Measurements from ENCODE around the gene NT5C3B. TPM values are rescaled to one million over a fixed set of nuclear protein-coding genes. Genes with fewer than 3 reads are reported as not detected.

Gene NT5C3B
- total RNA-seq, 6 donors from 2014 or later: 35.1 to 61.8 (median 37.5) TPM

- no peaks in the 10 kb centered on the region for H3K27me3 ChIP-seq
- no peaks in the 10 kb centered on the region for H3K9me3 ChIP-seq
- DNase-seq (peak; percentile 79 to 80), ATAC-seq (ENCODE audit: low FRiP score in 2 of 2) (peak; percentile 64 to 84)
- WGBS, 2 donors: 33 to 40% methylated on average over 12 to 22 of the region's 22 CpGs
- peaks cover 24 to 42% (median 28%) of the 10 kb centered on the region in 4 donors for H3K4me1 ChIP-seq
- peak overlapping the region; percentile 64 to 81 (median 77) for H3K27ac ChIP-seq
- TF ChIP-seq EP300 (IDR thresholded peaks at IDR 0.05): no peak
- no peak for TF ChIP-seq CTCF (IDR thresholded peaks at IDR 0.05)
- TF ChIP-seq POLR2A (IDR thresholded peaks at IDR 0.05): peak in 1 of 4 donors; percentile 11
- no peaks in the 10 kb centered on the region for H3K36me3 ChIP-seq
- H3K4me3 ChIP-seq: peak overlapping the region in 1 of 4 donors; percentile 18
Measured at GRCh38 chr17:41792845-41793783, 42.9 kb downstream of the NT5C3B start.

GRCh38 chr17:41787021-41787418 lies 49.0 kb downstream of the NT5C3B start:
- peaks cover 39 to 63% (median 50%) of the 10 kb centered on the region in 4 donors for H3K4me1 ChIP-seq

GRCh38 chr17:41786227-41787020 lies 49.6 kb downstream of the NT5C3B start, which contains the start of gene JUP:
Gene JUP, minus strand, starts transcription at chr17:41786711. Its CDS starts 14,857 bp downstream, at chr17:41771854.
- peaks cover 43 to 64% (median 54%) of the 10 kb centered on the region in 4 donors for H3K4me1 ChIP-seq
- peak; percentile 97 to 98 for ATAC-seq (ENCODE audit: low FRiP score in 2 of 2)
- 0 to 1% methylated on average over 19 to 49 of the region's 79 CpGs for WGBS, 2 donors
- no peaks in the 10 kb centered on the region for H3K9me3 ChIP-seq
- H3K27ac ChIP-seq: peak within 1 kb of the TSS; percentile 91 to 96 (median 92)
- peak; percentile 99 to 100 for DNase-seq
- no peaks in the 10 kb centered on the region for H3K27me3 ChIP-seq
- TF ChIP-seq CTCF (IDR thresholded peaks at IDR 0.05) (peak; percentile 70 to 93 (median 88)), EP300 (IDR thresholded peaks at IDR 0.05) (no peak), POLR2A (IDR thresholded peaks at IDR 0.05) (peak; percentile 35 to 99 (median 98)), POLR2AphosphoS5 (IDR thresholded peaks at IDR 0.05) (peak; percentile 92 to 97)
- H3K4me3 ChIP-seq: peak within 1 kb of the TSS; percentile 63 to 80 (median 70)
- H3K36me3 ChIP-seq: no peaks in the 10 kb centered on the region

More at GRCh38 chr17:41787021-41787418, 49.0 kb downstream of the NT5C3B start:
- DNase-seq: no peak
- WGBS, 2 donors: 40 to 48% methylated on average over 4 of the region's 4 CpGs
- Histone ChIP-seq H3K27me3 (no peaks in the 10 kb centered on the region), H3K36me3 (no peaks in the 10 kb centered on the region), H3K9me3 (no peaks in the 10 kb centered on the region), H3K4me3 (no peak overlapping the region), H3K27ac (peak overlapping the region; percentile 25 to 67 (median 62))
- ATAC-seq (ENCODE audit: low FRiP score in 2 of 2): no peak
- peak in 1 of 2 donors; percentile 8 for TF ChIP-seq POLR2AphosphoS5 (IDR thresholded peaks at IDR 0.05)
- peak in 1 of 4 donors; percentile 6 for TF ChIP-seq EP300 (IDR thresholded peaks at IDR 0.05)
- TF ChIP-seq CTCF (IDR thresholded peaks at IDR 0.05): no peak
- TF ChIP-seq POLR2A (IDR thresholded peaks at IDR 0.05): no peak

GRCh38 chr17:41785859-41786226 lies 50.2 kb downstream of the NT5C3B start:
- Histone ChIP-seq H3K4me1 (peaks cover 46 to 70% (median 57%) of the 10 kb centered on the region in 4 donors), H3K27ac (peak overlapping the region; percentile 91 to 96 (median 92)), H3K36me3 (no peaks in the 10 kb centered on the region), H3K4me3 (peak overlapping the region; percentile 63 to 80 (median 70)), H3K27me3 (no peaks in the 10 kb centered on the region), H3K9me3 (no peaks in the 10 kb centered on the region)
- ATAC-seq (ENCODE audit: low FRiP score in 2 of 2) (peak; percentile 38 to 65), DNase-seq (peak; percentile 82)
- WGBS, 2 donors: 0 to 1% methylated on average over 6 to 11 of the region's 22 CpGs
- no peak for TF ChIP-seq EP300 (IDR thresholded peaks at IDR 0.05)
- TF ChIP-seq POLR2A (IDR thresholded peaks at IDR 0.05): no peak
- TF ChIP-seq CTCF (IDR thresholded peaks at IDR 0.05): no peak
- TF ChIP-seq POLR2AphosphoS5 (IDR thresholded peaks at IDR 0.05): peak in 1 of 2 donors; percentile 40

Data from upper lobe of left lung (tissue), 6 donors.